ENCODE results near the gene ADTRP.

ADTRP gene

DNA sequence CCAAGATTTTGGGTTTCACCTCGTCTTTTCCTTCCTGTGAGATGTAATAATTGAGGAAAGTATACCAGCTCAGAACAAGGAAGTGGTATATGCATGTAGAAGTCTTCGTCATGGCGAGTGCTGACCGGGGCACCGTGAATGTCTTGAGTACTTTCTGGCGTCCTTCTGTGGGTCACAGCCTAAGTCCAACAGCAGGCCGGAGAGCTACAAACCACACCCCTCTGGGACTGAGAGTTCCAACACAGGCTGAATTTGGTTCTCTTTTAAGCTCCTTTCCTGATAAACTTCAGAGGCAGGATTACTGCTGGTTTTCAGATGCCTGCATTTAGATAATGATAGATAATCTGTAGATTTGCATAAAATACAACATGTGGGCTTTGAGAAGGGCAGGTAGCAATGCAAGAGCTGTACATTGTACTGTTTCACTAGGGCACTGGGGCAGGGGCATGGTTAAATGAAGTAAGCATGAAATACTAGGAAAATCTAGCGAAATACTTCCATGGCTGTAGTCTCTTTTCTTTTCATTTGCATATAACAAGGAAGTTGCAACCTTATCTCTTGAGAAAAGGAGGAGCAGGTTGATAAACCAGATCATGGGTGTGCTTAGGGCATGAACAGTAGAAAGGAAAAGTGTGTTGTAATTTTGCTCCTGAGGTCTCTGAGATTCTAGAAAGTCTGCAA is at the start of gene ADTRP:
Gene ADTRP, minus strand, starts transcription at position 156 of the 681 bp plus-strand sequence. Its CDS starts 44 bp downstream, at position 112.
- H3K27ac ChIP-seq = no peak within 1 kb of the TSS; the same call in 1 of the 2 replicates
- no peak for TF ChIP-seq ZFX (IDR thresholded peaks at IDR 0.05)
- TF ChIP-seq, protein P1, sequence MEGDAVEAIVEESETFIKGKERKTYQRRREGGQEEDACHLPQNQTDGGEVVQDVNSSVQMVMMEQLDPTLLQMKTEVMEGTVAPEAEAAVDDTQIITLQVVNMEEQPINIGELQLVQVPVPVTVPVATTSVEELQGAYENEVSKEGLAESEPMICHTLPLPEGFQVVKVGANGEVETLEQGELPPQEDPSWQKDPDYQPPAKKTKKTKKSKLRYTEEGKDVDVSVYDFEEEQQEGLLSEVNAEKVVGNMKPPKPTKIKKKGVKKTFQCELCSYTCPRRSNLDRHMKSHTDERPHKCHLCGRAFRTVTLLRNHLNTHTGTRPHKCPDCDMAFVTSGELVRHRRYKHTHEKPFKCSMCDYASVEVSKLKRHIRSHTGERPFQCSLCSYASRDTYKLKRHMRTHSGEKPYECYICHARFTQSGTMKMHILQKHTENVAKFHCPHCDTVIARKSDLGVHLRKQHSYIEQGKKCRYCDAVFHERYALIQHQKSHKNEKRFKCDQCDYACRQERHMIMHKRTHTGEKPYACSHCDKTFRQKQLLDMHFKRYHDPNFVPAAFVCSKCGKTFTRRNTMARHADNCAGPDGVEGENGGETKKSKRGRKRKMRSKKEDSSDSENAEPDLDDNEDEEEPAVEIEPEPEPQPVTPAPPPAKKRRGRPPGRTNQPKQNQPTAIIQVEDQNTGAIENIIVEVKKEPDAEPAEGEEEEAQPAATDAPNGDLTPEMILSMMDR (conservative IDR thresholded peaks at IDR 0.05) = no peak

DNA sequence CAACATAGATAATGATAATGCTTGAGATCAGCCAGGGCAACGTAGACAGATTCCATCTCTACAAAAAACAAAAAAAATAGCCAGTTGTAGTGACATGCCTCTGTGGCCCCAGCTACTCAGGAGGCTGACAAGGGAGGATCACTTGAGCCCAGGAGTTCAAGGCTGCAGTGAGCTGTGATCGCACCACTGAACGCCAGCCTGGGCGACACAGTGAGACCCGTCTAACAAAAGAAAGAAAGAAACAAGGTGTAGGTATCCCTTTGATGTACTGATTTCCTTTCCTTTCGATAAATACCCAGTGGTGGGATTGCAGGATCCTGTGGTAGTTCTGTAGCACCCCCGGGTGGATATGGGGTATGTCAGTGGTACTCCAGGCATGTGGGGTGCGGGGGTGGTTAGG is 48.2 kb upstream of the ADTRP start:
- no peak for TF ChIP-seq ZFX (IDR thresholded peaks at IDR 0.05)
- TF ChIP-seq, protein P1 (conservative IDR thresholded peaks at IDR 0.05) = no peak
- no peak overlapping the region for H3K27ac ChIP-seq

- TF ChIP-seq, protein P1 (conservative IDR thresholded peaks at IDR 0.05) = no peak
- TF ChIP-seq ZFX (IDR thresholded peaks at IDR 0.05) = no peak
- no peak overlapping the region for H3K27ac ChIP-seq
These were observed 46.4 kb upstream of the ADTRP start for GRCh38 chr6:11824986-11825385.

- no peak overlapping the region for H3K27ac ChIP-seq
- TF ChIP-seq, protein P1 (conservative IDR thresholded peaks at IDR 0.05) = peak; percentile 12; the same call in 1 of the 2 replicates
- TF ChIP-seq ZFX (IDR thresholded peaks at IDR 0.05) = no peak
These were observed 43.7 kb upstream of the ADTRP start for GRCh38 chr6:11822346-11822745.

GRCh38 chr6:11821781-11822180 is 43.2 kb upstream of the ADTRP start:
- no peak overlapping the region for H3K27ac ChIP-seq
- TF ChIP-seq, protein P1 (conservative IDR thresholded peaks at IDR 0.05) = no peak
- no peak for TF ChIP-seq ZFX (IDR thresholded peaks at IDR 0.05)

- no peak for TF ChIP-seq ZFX (IDR thresholded peaks at IDR 0.05)
- TF ChIP-seq, protein P1 (conservative IDR thresholded peaks at IDR 0.05) = no peak
- H3K27ac ChIP-seq = no peak overlapping the region
These were observed 42.2 kb upstream of the ADTRP start for GRCh38 chr6:11820821-11821220.

DNA sequence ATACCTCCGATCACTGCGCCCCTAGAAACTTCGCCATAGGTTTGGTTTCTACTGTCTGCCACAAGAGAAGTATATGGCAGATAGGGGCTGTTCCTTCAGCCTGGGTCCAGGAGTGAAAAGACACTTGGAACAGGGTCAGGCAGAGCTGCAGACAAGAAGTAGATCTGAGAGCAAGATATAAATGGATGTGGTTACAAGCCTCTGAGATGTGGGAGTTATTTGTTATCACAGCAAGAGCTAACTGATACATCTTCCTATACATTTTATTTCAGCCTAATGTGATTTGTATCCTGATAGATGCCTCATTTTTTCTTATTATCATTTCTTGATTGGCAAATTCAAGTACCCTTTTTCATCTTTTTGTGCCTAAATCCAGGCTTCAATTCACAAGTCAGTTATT is 40.9 kb upstream of the ADTRP start:
- no peak overlapping the region for H3K27ac ChIP-seq
- no peak for TF ChIP-seq ZFX (IDR thresholded peaks at IDR 0.05)
- TF ChIP-seq, protein P1 (conservative IDR thresholded peaks at IDR 0.05) = no peak
